Endodermal cell (in vitro differentiated cells): ENCODE data around the gene CSTPP1. TPM values are rescaled to one million over a fixed set of nuclear protein-coding genes. Genes with fewer than 3 reads are reported as not detected.

ENCODE experiments used
- DNase-seq: peaks from one replicate; pipeline ENCODE4 v3.0.0-alpha.2; 2017
- H3K27ac ChIP-seq: 2 replicates; pipeline ENCODE4 v1.5.1; 2013; ENCODE audit warnings: mild to moderate bottlenecking, low read depth, low read length, moderate library complexity
- H3K27me3 ChIP-seq: 2 replicates; pipeline ENCODE4 v1.6.1; 2013; ENCODE audit warnings: mild to moderate bottlenecking, low read length, moderate library complexity; ENCODE audit not compliant: insufficient read depth, control insufficient read depth, poor library complexity, severe bottlenecking
- H3K36me3 ChIP-seq: 2 replicates; pipeline ENCODE4 v1.7.0; 2013; ENCODE audit warnings: mild to moderate bottlenecking, low read length, moderate library complexity; ENCODE audit not compliant: control insufficient read depth, insufficient read depth
- H3K4me1 ChIP-seq: one replicate; pipeline ENCODE4 v1.7.0; 2013; ENCODE audit warnings: low read length; ENCODE audit not compliant: control insufficient read depth, insufficient read depth
- H3K4me3 ChIP-seq: 2 replicates; pipeline ENCODE4 v1.5.1; 2013; ENCODE audit warnings: mild to moderate bottlenecking, low read length, moderate library complexity
- H3K9ac ChIP-seq: 2 replicates; pipeline ENCODE4 v1.6.1; 2013; ENCODE audit warnings: mild to moderate bottlenecking, low read length, moderate library complexity; ENCODE audit not compliant: poor library complexity, severe bottlenecking; ENCODE audit errors: extremely low read depth
- H3K9me3 ChIP-seq: 2 replicates; pipeline ENCODE4 v1.6.1; 2013; ENCODE audit warnings: mild to moderate bottlenecking, low read length, moderate library complexity; ENCODE audit not compliant: control insufficient read depth
- H3K27ac Mint-ChIP-seq: 2 replicates; pipeline ENCODE4 v1.8.0; 2020; ENCODE audit warnings: mixed read lengths
- H3K27me3 Mint-ChIP-seq: 2 replicates; pipeline ENCODE4 v1.8.0; 2021; ENCODE audit warnings: mild to moderate bottlenecking, mixed read lengths; ENCODE audit not compliant: insufficient read depth
- H3K36me3 Mint-ChIP-seq: 2 replicates; pipeline ENCODE4 v1.8.0; 2020; ENCODE audit warnings: low read depth, mixed read lengths
- H3K4me1 Mint-ChIP-seq: 2 replicates; pipeline ENCODE4 v1.8.0; 2020; ENCODE audit warnings: mixed read lengths
- H3K4me3 Mint-ChIP-seq: 2 replicates; pipeline ENCODE4 v1.8.0; 2020; ENCODE audit warnings: mild to moderate bottlenecking, moderate library complexity, mixed read lengths
- H3K9me3 Mint-ChIP-seq: 2 replicates; pipeline ENCODE4 v1.8.0; 2020; ENCODE audit warnings: mild to moderate bottlenecking, mixed read lengths
- CTCF ChIP-seq: fragments of 200-600 bp; sonication (generic); conservative IDR thresholded peaks from 2 replicates; pipeline ENCODE4 v1.5.0; 2021; ENCODE audit warnings: antibody characterized with exemption, mild to moderate bottlenecking
- WGBS, 2 experiments: methylation state at CpG; one replicate each; pipeline versions ENCODE4 v1.1.5 to v1.1.7; 2013; ENCODE audit warnings: missing lambda C conversion rate in 2 of 2, mixed read lengths in 1 of 2; ENCODE audit not compliant: insufficient coverage in 1 of 2, insufficient read length in 1 of 2; 5-methylcytosine and 5-hydroxymethylcytosine counted together
- total RNA-seq, 2 donors: library from RNA; stranded (reverse); fragmentation: NEBNext Ultra II Directional in 1 of 2; extraction: Animal tissue kit (Norgen Biotek cat#: 25700) in 1 of 2; gene quantifications; 2 replicates in 1 of 2; 3 replicates in 1 of 2; pipeline ENCODE4 v1.2.1, GENCODE V29; 2021

CSTPP1 gene
- total RNA-seq, 2 donors from 2014 or later, result 46.7 to 57.6 TPM

GRCh38 chr11:47047972-47048371, 111.4 kb downstream of the CSTPP1 start:
- H3K9me3 Mint-ChIP-seq, result no peaks in the 10 kb centered on the region
- peaks cover 5% of the 10 kb centered on the region for H3K4me1 Mint-ChIP-seq
- H3K27me3 ChIP-seq, result no peaks in the 10 kb centered on the region
- H3K4me1 ChIP-seq, result peaks cover 4% of the 10 kb centered on the region
- no peak for TF ChIP-seq CTCF
- no peaks in the 10 kb centered on the region for H3K36me3 ChIP-seq
- no peaks in the 10 kb centered on the region for H3K27me3 Mint-ChIP-seq
- no peak overlapping the region for H3K27ac ChIP-seq
- H3K27ac Mint-ChIP-seq, result no peak overlapping the region
- no peak overlapping the region for H3K4me3 ChIP-seq
- 100% methylated on average over 1 of the region's 1 CpG; no CpG with 5 or more reads in 1 of the 2 experiments for WGBS, 2 experiments
- H3K4me3 Mint-ChIP-seq, result no peak overlapping the region
- peaks cover 3% of the 10 kb centered on the region for H3K36me3 Mint-ChIP-seq
- H3K9me3 ChIP-seq, result no peaks in the 10 kb centered on the region
- no peak for DNase-seq
- no peak overlapping the region for H3K9ac ChIP-seq

DNA sequence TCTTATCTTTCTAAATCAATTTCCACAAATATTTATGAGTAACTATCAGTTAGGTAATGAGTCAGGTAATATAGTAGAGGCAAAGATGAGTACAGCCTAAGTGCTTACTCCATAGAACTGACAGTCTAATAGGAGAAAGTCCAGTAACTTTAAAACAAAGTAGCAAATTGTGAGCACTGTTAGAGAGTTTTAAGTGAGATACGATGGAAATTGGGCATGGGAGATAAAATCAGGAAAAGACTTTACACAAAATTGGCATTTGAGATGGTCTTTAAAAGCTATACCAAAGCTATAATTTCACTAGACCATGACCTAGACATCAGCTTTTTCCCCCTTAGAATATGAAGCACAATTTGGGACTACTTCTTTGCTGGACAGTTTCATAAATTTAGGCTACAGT, 113.7 kb downstream of the CSTPP1 start:
- Histone ChIP-seq H3K27ac (no peak overlapping the region), H3K9me3 (no peaks in the 10 kb centered on the region), H3K9ac (no peak overlapping the region), H3K36me3 (no peaks in the 10 kb centered on the region), H3K4me3 (no peak overlapping the region), H3K27me3 (no peaks in the 10 kb centered on the region), H3K4me1 (peaks cover 1% of the 10 kb centered on the region)
- no peak for DNase-seq
- Mint-ChIP-seq H3K27me3 (no peaks in the 10 kb centered on the region), H3K4me1 (peaks cover 5% of the 10 kb centered on the region), H3K4me3 (no peak overlapping the region), H3K9me3 (no peaks in the 10 kb centered on the region), H3K36me3 (peaks cover 4% of the 10 kb centered on the region), H3K27ac (no peak overlapping the region)
- WGBS, 2 experiments, result 100% methylated on average over 1 of the region's 1 CpG; no CpG with 5 or more reads in 1 of the 2 experiments
- TF ChIP-seq CTCF, result no peak

- WGBS, 2 experiments, result 91 to 100% methylated on average over 1 of the region's 1 CpG
- no peak for TF ChIP-seq CTCF
- H3K27ac Mint-ChIP-seq, result no peak overlapping the region
- H3K9me3 Mint-ChIP-seq, result no peaks in the 10 kb centered on the region
- no peaks in the 10 kb centered on the region for H3K27me3 Mint-ChIP-seq
- Histone ChIP-seq H3K9me3 (no peaks in the 10 kb centered on the region), H3K4me1 (peaks cover 5% of the 10 kb centered on the region), H3K36me3 (no peaks in the 10 kb centered on the region), H3K4me3 (no peak overlapping the region), H3K27ac (no peak overlapping the region), H3K9ac (no peak overlapping the region), H3K27me3 (no peaks in the 10 kb centered on the region)
- peaks cover 14% of the 10 kb centered on the region for H3K4me1 Mint-ChIP-seq
- peaks cover 4% of the 10 kb centered on the region for H3K36me3 Mint-ChIP-seq
- DNase-seq, result no peak
- H3K4me3 Mint-ChIP-seq, result no peak overlapping the region
Observed at GRCh38 chr11:47051217-47051616, 114.7 kb downstream of the CSTPP1 start.
